SKM-1 (cell line): ENCODE data around the gene CFAP77.

Experiments used
- DNase-seq: peaks from one replicate; lab custom pipeline; 2025; ENCODE audit not compliant: unreplicated experiment; lab: John Stamatoyannopoulos, UW

Gene CFAP77

DNA sequence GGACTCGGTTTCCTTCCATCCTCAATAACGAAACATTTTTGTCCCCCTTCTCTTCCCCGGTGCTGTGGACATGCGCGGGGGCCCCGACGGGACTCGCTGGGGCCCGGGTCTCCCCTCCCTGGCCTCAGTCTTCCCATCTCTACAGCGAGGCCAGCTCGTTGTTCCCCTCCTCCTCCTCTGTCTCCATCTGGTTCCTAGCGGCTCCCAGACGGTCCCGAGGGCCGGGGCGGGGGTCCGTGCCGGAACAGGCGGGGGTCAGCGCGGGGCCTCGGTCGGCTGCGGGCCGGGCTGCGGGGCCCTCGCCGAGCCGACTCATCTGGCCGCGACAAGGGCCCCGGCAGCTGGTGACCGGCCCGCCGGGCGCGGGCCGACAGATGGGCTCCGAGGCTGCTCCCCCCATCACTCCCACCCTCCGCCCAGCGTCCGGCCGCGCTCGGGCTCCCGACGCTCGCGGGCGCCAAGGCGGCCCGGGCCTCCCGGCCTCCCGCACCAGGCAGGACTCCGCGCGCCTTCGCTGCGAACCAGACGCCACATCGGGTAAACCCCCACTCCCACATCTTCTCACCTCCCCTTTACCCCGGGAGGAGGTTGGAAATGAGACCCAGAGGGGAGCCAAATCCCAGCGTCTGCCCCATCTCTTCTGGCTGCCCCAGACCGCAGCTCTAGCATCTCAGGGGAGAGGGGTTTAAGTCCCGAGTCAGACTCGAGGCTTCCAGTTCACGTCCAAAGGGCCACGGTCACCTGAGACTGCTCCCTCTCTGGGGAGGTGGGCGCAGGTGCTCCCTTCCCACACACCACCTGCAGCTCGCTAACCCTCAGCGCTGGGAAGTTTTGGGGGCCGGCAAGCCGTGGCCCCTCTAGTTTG lies 180.5 kb downstream of the CFAP77 start:
- no peak for DNase-seq

- DNase-seq, result no peak
These were observed 181.2 kb downstream of the CFAP77 start for GRCh38 chr9:132591244-132591643.

DNA sequence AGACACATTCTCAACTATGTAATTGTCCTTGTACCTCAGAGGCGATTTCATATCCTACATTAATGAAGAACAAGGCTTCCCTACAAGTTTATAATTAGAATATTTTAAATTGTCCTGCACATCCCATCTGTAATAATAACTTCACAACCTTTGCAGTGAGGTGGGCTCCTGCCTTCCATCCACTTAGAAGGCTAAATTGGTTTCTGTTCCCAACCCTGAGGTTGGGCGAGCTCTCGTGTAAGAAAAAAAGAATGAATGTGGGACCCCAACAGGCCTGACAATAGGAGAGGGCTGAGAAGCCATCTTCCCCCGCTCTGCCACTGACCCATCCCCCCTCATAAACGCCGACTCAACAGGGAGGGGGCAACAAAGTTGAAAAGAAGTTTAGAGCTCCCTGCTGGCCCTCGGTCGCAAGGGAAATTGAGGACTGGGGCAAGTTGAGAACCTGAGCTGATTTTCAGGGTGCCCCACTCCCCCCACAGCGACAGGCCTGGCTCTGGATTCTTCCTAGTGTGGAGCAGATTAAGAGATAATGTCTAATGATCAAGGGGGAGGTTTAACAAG lies 181.8 kb downstream of the CFAP77 start:
- DNase-seq, result no peak

DNA sequence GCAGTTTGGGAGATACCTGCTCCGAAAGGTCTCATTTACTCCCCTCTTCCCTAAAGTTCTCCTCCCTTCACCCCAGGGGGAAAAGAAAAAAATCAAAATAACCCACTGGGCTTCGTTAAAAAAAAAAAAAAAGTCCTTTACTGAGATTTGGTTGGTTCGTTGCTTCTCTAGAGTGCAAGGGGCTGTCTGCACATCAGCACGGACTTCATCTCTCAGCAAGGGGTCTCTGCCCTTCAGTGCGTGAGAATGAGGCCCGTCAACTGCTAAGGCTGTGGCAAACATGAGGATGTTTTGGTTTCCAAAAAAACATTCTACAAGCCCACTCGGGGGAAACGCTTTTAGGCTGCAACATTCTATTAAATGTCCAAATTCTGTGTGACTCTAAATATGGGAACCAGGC lies 182.4 kb downstream of the CFAP77 start:
- DNase-seq, result no peak

DNA sequence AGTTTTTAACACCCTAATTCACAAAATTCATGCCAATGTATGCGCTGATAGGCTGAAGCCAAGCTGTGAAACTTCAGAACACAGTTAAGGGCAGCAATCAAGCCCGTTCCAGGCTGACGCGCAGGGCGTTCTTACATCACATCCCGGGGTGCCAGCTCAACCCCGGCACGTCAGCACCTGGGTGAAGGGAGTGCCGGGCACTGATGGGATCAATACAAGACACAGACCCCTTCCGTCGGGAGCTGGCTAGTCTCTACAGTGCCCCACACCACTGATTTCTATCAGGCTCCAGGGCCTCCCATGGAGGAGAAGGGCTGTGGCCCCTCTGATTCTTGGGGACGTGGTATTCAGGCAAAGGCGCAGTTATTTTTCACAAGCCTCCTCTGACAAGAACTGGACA lies 184.4 kb downstream of the CFAP77 start:
- no peak for DNase-seq

- no peak for DNase-seq
These were observed 185.3 kb downstream of the CFAP77 start for GRCh38 chr9:132595319-132595718.

DNA sequence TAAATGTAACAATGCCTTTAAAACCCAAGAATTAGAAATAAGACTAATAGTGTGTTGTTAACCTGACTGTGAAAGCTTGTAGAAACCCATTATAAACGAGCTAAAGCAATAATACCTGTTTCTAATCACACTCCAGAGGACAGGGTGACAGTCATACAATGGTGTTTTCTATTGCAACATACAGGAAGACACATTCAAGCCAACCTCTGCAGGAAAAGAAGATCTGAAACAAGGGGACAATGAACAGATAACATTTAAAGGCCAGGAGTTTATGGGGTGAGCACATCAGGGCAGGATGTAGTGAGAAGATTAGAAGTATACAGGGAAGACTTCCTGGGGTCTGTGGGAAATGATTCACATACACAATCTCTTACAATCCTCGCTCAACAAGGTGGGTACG lies 186.2 kb downstream of the CFAP77 start:
- no peak for DNase-seq

DNA sequence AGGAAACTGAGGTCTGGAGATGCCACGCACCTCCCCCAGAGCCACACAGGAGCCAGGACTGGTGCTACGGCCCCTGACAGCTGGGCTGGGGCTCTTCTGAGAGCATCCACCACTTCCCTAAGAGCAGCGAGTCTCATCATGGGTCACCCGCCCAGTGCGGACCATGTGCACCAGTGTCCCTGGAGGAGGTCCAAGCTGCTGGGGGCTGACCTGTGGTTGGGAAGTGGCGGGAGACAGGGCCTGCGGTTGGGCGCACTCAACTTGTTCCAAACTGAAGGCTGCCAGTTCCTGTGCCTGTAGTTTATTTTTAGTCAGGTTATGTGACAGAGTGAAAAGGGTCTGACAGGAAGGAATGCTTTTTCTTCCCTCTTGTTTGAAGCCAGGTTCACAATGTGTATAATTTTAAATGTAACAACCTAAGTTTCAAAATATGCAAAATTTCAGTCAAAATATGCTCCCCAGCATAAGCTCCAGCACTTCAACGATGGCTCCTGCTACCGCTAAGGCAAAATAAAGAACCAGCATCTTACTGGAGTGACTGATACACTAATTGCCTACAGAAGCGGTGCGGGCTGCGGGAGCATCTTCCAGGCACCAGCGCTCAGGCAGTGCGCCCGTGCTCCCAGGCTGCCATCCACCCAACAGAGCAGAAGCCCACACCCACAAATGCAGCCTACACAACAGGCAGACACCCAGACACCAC lies 187.2 kb downstream of the CFAP77 start:
- no peak for DNase-seq

DNA sequence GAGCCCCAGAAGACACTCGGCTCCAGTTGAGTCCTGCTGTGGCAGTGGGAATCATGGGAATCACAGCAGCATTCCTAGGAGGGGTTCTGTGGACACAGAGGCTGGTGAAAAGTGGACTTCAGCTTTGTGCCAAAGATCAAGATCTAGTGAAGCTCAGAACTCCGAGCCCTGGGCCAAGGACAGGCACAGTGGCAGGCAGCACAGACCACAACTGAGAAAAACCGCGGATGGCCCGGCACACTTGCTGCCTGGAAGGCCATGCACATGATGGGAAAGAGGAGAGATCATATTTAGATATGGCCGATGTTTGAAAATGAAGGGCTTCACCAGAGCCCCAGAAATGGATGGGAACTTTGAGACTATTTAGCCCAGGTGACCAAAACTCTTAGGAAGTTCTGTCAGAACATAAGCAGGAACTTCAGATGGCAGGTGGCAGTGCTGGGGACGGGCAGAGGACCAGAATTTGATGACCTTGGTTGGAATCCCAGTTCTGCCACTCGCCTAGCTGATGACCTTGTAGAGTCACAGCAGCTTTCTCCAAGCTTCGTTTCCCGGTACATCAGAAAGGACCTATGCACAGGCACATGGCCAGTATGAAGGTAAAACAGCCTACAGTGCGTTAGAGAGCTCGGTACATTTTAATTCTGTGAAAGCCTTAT lies 190.4 kb downstream of the CFAP77 start:
- DNase-seq, result no peak

GRCh38 chr9:132602207-132602606 lies 192.2 kb downstream of the CFAP77 start:
- no peak for DNase-seq

DNA sequence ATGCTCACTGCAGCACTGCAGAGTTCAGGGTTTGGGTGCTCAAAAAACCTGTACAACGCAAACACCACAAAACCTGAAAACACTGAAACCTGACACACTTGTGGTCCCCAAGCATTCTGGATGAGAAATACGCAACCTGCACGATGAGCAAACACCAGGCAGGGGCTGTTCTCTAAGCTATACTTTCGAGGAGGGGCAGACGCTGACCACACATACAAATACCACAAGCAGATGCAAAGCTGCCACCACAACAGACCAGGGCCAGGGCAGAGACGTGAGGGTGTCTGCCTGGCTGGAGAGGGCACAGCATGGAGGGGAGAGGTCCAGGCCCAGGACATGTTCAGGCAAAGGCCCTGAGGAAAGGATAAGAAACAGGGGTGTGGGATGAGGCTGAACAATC lies 195.4 kb downstream of the CFAP77 start:
- DNase-seq, result no peak

GRCh38 chr9:132606066-132606465 lies 196.1 kb downstream of the CFAP77 start:
- DNase-seq, result no peak

DNA sequence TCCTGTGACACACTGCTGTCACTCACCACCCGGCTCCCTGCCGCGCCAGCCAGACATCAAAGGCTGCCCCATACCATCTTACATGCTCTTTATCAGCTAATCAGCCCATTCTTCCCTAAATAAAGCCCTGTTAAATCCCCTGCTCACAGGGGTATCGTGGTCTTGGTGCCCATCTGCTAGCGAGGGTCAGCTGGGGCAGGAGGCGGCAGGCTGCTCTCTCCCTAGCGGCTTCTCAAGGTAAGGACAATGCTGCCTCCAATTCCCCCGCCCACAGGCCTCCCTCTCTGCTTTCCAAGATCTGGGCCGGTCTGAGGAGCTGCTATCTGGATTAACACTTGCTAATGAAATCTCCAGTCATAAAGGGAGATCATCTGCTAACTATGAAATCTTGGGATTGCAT lies 199.2 kb downstream of the CFAP77 start:
- no peak for DNase-seq

DNA sequence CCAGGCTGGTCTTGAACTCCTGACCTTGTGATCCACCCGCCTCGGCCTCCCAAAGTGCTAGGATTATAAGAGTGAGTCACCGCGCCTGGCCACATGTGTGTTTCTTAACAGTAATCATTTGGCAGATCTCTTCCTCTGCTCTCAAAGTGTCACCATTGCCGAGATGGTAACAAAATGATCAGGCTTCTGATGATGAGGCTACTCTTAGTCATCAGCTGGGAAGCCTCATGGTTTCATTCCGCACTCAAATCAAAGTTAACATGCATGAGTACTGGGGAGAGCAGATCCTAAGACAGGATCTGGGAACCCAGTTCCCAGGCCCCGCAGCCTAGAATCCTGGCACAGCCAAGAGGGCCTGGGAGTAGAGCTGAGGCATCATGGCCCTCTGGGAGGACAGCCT lies 199.8 kb downstream of the CFAP77 start:
- DNase-seq, result no peak

DNA sequence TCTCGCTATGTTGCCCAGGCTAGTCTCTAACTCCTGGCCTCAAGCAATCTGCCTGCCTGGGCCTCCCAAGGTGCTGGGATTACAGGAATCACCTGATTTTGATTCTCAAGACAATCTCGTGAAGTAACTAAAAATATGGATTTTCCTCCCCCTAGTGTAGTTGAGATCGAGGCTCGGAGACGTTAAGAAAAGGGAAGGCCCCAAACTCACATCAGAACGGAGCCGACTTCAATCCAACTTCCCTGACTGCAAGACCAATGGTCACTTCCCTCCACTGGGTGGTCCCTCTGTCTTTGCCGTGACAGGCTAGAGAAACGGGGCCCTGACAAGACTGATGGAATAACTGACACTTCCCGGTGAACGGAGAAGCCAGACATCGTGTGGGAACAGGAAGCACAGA lies 200.7 kb downstream of the CFAP77 start:
- no peak for DNase-seq

- DNase-seq, result no peak
These were observed 204.3 kb downstream of the CFAP77 start for GRCh38 chr9:132614324-132614723.

- DNase-seq, result no peak
These were observed 205.8 kb downstream of the CFAP77 start for GRCh38 chr9:132615774-132616173.

DNA sequence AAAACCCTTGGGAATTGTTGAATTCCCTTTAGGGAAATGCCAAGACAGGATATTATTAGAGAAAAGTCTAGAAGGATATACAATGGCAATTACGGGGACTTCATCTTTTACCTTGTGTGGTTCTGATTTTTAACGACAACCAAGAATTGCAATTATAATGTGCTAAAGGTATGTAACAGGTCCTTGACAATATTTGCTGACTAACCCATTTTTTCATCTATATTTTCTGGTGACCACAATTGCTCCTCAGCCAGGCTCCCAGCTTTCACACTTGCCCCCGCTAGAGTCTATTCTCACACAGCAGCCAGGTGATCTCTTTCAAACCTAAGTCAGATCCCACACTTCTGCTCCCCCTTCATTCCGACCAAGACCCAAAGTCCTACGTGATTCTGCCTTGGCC lies 206.7 kb downstream of the CFAP77 start:
- DNase-seq, result no peak

- DNase-seq, result no peak
These were observed 212.1 kb downstream of the CFAP77 start for GRCh38 chr9:132622159-132622558.
